ENCODE measurements around the gene GJB1.

DNA sequence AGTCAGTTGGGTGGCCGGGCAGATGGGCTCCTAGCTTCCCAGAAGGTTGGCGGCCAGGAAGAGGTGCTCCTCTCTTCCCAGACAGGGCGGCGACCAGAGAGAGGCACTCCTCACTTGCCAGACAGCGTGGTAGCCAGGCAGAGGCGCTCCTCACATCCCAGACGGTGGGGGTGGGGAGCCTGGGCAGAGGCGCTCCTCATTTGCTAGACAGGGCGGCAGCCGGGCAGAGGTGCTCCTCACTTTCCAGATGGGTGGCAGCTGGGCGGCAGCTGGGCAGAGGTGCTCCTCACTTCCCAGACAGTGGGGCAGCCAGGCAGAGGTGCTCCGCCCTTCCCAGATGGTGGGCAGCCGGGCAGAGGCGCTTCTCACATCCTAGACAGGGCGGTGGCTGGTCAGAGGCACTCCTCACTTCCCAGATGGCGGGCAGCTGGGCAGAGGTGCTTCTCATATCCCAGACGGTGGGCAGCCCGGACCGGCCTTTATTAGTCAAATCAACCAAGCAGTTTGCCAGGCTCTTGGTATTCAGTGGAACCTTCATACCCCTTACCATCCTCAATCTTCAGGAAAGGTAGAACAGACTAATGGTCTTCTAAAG, 46.9 kb downstream of the GJB1 start:
- TF ChIP-seq POLR2A (IDR thresholded peaks at IDR 0.05; ENCODE audit: low read depth, low read length) = no peak
- TF ChIP-seq, protein P1, sequence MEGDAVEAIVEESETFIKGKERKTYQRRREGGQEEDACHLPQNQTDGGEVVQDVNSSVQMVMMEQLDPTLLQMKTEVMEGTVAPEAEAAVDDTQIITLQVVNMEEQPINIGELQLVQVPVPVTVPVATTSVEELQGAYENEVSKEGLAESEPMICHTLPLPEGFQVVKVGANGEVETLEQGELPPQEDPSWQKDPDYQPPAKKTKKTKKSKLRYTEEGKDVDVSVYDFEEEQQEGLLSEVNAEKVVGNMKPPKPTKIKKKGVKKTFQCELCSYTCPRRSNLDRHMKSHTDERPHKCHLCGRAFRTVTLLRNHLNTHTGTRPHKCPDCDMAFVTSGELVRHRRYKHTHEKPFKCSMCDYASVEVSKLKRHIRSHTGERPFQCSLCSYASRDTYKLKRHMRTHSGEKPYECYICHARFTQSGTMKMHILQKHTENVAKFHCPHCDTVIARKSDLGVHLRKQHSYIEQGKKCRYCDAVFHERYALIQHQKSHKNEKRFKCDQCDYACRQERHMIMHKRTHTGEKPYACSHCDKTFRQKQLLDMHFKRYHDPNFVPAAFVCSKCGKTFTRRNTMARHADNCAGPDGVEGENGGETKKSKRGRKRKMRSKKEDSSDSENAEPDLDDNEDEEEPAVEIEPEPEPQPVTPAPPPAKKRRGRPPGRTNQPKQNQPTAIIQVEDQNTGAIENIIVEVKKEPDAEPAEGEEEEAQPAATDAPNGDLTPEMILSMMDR (conservative IDR thresholded peaks at IDR 0.05; ENCODE audit: low read depth, low read length) = no peak
- TF ChIP-seq RAD21 (IDR thresholded peaks at IDR 0.05; ENCODE audit: low read length) = no peak
- TF ChIP-seq, protein P2, sequence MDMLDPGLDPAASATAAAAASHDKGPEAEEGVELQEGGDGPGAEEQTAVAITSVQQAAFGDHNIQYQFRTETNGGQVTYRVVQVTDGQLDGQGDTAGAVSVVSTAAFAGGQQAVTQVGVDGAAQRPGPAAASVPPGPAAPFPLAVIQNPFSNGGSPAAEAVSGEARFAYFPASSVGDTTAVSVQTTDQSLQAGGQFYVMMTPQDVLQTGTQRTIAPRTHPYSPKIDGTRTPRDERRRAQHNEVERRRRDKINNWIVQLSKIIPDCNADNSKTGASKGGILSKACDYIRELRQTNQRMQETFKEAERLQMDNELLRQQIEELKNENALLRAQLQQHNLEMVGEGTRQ (IDR thresholded peaks at IDR 0.05; ENCODE audit: low read depth, low read length) = no peak
- no peak for TF ChIP-seq SMC3 (IDR thresholded peaks at IDR 0.05; ENCODE audit: low read depth, low read length)
- TF ChIP-seq CEBPB (IDR thresholded peaks at IDR 0.05; ENCODE audit: low read depth, low read length) = no peak
- TF ChIP-seq, protein P3, sequence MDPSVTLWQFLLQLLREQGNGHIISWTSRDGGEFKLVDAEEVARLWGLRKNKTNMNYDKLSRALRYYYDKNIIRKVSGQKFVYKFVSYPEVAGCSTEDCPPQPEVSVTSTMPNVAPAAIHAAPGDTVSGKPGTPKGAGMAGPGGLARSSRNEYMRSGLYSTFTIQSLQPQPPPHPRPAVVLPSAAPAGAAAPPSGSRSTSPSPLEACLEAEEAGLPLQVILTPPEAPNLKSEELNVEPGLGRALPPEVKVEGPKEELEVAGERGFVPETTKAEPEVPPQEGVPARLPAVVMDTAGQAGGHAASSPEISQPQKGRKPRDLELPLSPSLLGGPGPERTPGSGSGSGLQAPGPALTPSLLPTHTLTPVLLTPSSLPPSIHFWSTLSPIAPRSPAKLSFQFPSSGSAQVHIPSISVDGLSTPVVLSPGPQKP (IDR thresholded peaks at IDR 0.05; ENCODE audit: borderline replicate concordance, low read depth, low read length) = no peak
- no peak for TF ChIP-seq MAFK (IDR thresholded peaks at IDR 0.05; ENCODE audit: low read depth, low read length)

Data from IMR-90 (cell line).